ENCODE measurements around the gene HOMER3.

The HOMER3 gene

GRCh38 chr19:18943465-18943864 lies 2.4 kb upstream of the HOMER3 start:
- Histone ChIP-seq H3K9me3 (ENCODE audit: insufficient read depth, low read length) (no peaks in the 10 kb centered on the region), H3K4me3 (ENCODE audit: insufficient read length, low read depth) (no peak overlapping the region), H3K9ac (ENCODE audit: insufficient read length, low read depth) (no peak overlapping the region), H3K36me3 (ENCODE audit: insufficient read depth, insufficient read length, low read length) (peaks cover 7% of the 10 kb centered on the region), H3K4me1 (ENCODE audit: insufficient read depth, insufficient read length) (peaks cover 11% of the 10 kb centered on the region), H3K27me3 (ENCODE audit: insufficient read depth, insufficient read length) (peaks cover 6% of the 10 kb centered on the region)
- TF ChIP-seq SUZ12 (IDR thresholded peaks at IDR 0.05; ENCODE audit: extremely low read depth, insufficient read depth, insufficient read length) (no peak), YY1 (IDR thresholded peaks at IDR 0.05; ENCODE audit: insufficient read depth, insufficient read length) (no peak), ZNF274 (IDR thresholded peaks at IDR 0.05; ENCODE audit: low read depth, low read length) (no peak)
- no peak for DNase-seq (ENCODE audit: low read depth, low spot score)

DNA sequence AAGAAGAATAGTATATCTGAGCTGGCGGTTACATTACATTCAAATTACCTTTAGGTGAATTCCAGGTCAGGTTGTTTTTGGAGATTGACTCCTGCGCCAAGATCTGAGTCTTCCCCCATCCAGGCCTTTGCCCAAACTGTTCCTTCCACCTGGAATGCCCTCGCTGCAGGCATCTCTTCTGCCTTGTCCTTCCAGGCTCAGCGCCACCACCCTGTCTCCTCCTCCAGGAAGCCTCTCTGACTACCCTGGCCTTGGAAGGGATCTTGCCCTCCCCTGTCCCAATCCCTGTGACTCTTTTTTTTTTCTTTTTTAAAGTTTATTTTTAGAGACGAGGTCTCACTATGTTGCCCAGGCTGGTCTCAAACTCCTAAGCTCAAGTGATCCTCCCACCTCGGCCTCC lies 1.7 kb upstream of the HOMER3 start:
- TF ChIP-seq YY1 (IDR thresholded peaks at IDR 0.05; ENCODE audit: insufficient read depth, insufficient read length): no peak
- no peak for DNase-seq (ENCODE audit: low read depth, low spot score)
- Histone ChIP-seq H3K4me1 (ENCODE audit: insufficient read depth, insufficient read length) (peaks cover 11% of the 10 kb centered on the region), H3K9me3 (ENCODE audit: insufficient read depth, low read length) (no peaks in the 10 kb centered on the region), H3K36me3 (ENCODE audit: insufficient read depth, insufficient read length, low read length) (peaks cover 14% of the 10 kb centered on the region), H3K27me3 (ENCODE audit: insufficient read depth, insufficient read length) (peaks cover 6% of the 10 kb centered on the region), H3K4me3 (ENCODE audit: insufficient read length, low read depth) (no peak overlapping the region), H3K9ac (ENCODE audit: insufficient read length, low read depth) (no peak overlapping the region)

GRCh38 chr19:18941628-18942354 lies 774 bp upstream of the HOMER3 start:
- TF ChIP-seq YY1 (IDR thresholded peaks at IDR 0.05; ENCODE audit: insufficient read depth, insufficient read length) (no peak), SUZ12 (IDR thresholded peaks at IDR 0.05; ENCODE audit: extremely low read depth, insufficient read depth, insufficient read length) (no peak), ZNF274 (IDR thresholded peaks at IDR 0.05; ENCODE audit: low read depth, low read length) (no peak)
- peaks cover 20% of the 10 kb centered on the region for H3K36me3 ChIP-seq (ENCODE audit: insufficient read depth, insufficient read length, low read length)
- H3K9me3 ChIP-seq (ENCODE audit: insufficient read depth, low read length): no peaks in the 10 kb centered on the region
- H3K9ac ChIP-seq (ENCODE audit: insufficient read length, low read depth): peak overlapping the region; percentile 66
- no peak for DNase-seq (ENCODE audit: low read depth, low spot score)
- peaks cover 11% of the 10 kb centered on the region for H3K4me1 ChIP-seq (ENCODE audit: insufficient read depth, insufficient read length)
- peaks cover 6% of the 10 kb centered on the region for H3K27me3 ChIP-seq (ENCODE audit: insufficient read depth, insufficient read length)
- peak overlapping the region; percentile 31 for H3K4me3 ChIP-seq (ENCODE audit: insufficient read length, low read depth)

- H3K9ac ChIP-seq (ENCODE audit: insufficient read length, low read depth): peak overlapping the region; percentile 88
- H3K9me3 ChIP-seq (ENCODE audit: insufficient read depth, low read length): no peaks in the 10 kb centered on the region
- peaks cover 6% of the 10 kb centered on the region for H3K27me3 ChIP-seq (ENCODE audit: insufficient read depth, insufficient read length)
- H3K36me3 ChIP-seq (ENCODE audit: insufficient read depth, insufficient read length, low read length): peaks cover 29% of the 10 kb centered on the region
- H3K4me3 ChIP-seq (ENCODE audit: insufficient read length, low read depth): peak overlapping the region; percentile 75
- peaks cover 11% of the 10 kb centered on the region for H3K4me1 ChIP-seq (ENCODE audit: insufficient read depth, insufficient read length)
- TF ChIP-seq SUZ12 (IDR thresholded peaks at IDR 0.05; ENCODE audit: extremely low read depth, insufficient read depth, insufficient read length) (no peak), YY1 (IDR thresholded peaks at IDR 0.05; ENCODE audit: insufficient read depth, insufficient read length) (no peak), ZNF274 (IDR thresholded peaks at IDR 0.05; ENCODE audit: low read depth, low read length) (no peak)
- DNase-seq (ENCODE audit: low read depth, low spot score): no peak
Measured at GRCh38 chr19:18939922-18940768, 872 bp downstream of the HOMER3 start.

GRCh38 chr19:18939163-18939562 lies 1.9 kb downstream of the HOMER3 start:
- Histone ChIP-seq H3K36me3 (ENCODE audit: insufficient read depth, insufficient read length, low read length) (peaks cover 39% of the 10 kb centered on the region), H3K4me3 (ENCODE audit: insufficient read length, low read depth) (no peak overlapping the region), H3K4me1 (ENCODE audit: insufficient read depth, insufficient read length) (peaks cover 11% of the 10 kb centered on the region), H3K27me3 (ENCODE audit: insufficient read depth, insufficient read length) (peaks cover 6% of the 10 kb centered on the region), H3K9ac (ENCODE audit: insufficient read length, low read depth) (no peak overlapping the region), H3K9me3 (ENCODE audit: insufficient read depth, low read length) (no peaks in the 10 kb centered on the region)
- TF ChIP-seq YY1 (IDR thresholded peaks at IDR 0.05; ENCODE audit: insufficient read depth, insufficient read length): no peak
- TF ChIP-seq ZNF274 (IDR thresholded peaks at IDR 0.05; ENCODE audit: low read depth, low read length): no peak
- TF ChIP-seq SUZ12 (IDR thresholded peaks at IDR 0.05; ENCODE audit: extremely low read depth, insufficient read depth, insufficient read length): no peak
- no peak for DNase-seq (ENCODE audit: low read depth, low spot score)

- DNase-seq (ENCODE audit: low read depth, low spot score): no peak
- Histone ChIP-seq H3K27me3 (ENCODE audit: insufficient read depth, insufficient read length) (no peaks in the 10 kb centered on the region), H3K9me3 (ENCODE audit: insufficient read depth, low read length) (no peaks in the 10 kb centered on the region), H3K4me3 (ENCODE audit: insufficient read length, low read depth) (peak overlapping the region; percentile 8), H3K36me3 (ENCODE audit: insufficient read depth, insufficient read length, low read length) (peaks cover 72% of the 10 kb centered on the region), H3K4me1 (ENCODE audit: insufficient read depth, insufficient read length) (peaks cover 11% of the 10 kb centered on the region), H3K9ac (ENCODE audit: insufficient read length, low read depth) (peak overlapping the region; percentile 44)
- TF ChIP-seq SUZ12 (IDR thresholded peaks at IDR 0.05; ENCODE audit: extremely low read depth, insufficient read depth, insufficient read length) (no peak), ZNF274 (IDR thresholded peaks at IDR 0.05; ENCODE audit: low read depth, low read length) (no peak), YY1 (IDR thresholded peaks at IDR 0.05; ENCODE audit: insufficient read depth, insufficient read length) (no peak)
Measured at GRCh38 chr19:18933297-18933696, 7.7 kb downstream of the HOMER3 start.

- Histone ChIP-seq H3K36me3 (ENCODE audit: insufficient read depth, insufficient read length, low read length) (peaks cover 74% of the 10 kb centered on the region), H3K4me1 (ENCODE audit: insufficient read depth, insufficient read length) (peaks cover 11% of the 10 kb centered on the region), H3K27me3 (ENCODE audit: insufficient read depth, insufficient read length) (no peaks in the 10 kb centered on the region), H3K4me3 (ENCODE audit: insufficient read length, low read depth) (no peak overlapping the region), H3K9me3 (ENCODE audit: insufficient read depth, low read length) (no peaks in the 10 kb centered on the region), H3K9ac (ENCODE audit: insufficient read length, low read depth) (no peak overlapping the region)
- peak; percentile 68 for DNase-seq (ENCODE audit: low read depth, low spot score)
- TF ChIP-seq YY1 (IDR thresholded peaks at IDR 0.05; ENCODE audit: insufficient read depth, insufficient read length) (no peak), ZNF274 (IDR thresholded peaks at IDR 0.05; ENCODE audit: low read depth, low read length) (no peak), SUZ12 (IDR thresholded peaks at IDR 0.05; ENCODE audit: extremely low read depth, insufficient read depth, insufficient read length) (no peak)
Measured at GRCh38 chr19:18932216-18932841, 8.7 kb downstream of the HOMER3 start.
